MM.1S (cell line): Measurements from ENCODE around the gene UTP25.

Experiments used
- CTCF ChIP-seq: fragments of 300-600 bp; sonication (generic); IDR thresholded peaks from 2 replicates; pipeline ENCODE4 v1.5.1; 2016; ENCODE audit warnings: antibody characterized with exemption, low read length, mixed read lengths
- EZH2 ChIP-seq: fragments of 300-600 bp; sonication (generic); optimal IDR thresholded peaks from 2 replicates; pipeline ENCODE3; 2017; ENCODE audit warnings: low read depth, mild to moderate bottlenecking, antibody characterized with exemption, low read length, mixed read lengths

GRCh38 chr1:209815490-209815889, 12.3 kb upstream of the UTP25 start:
- TF ChIP-seq CTCF = no peak
- TF ChIP-seq EZH2 = no peak
